HG03175 (cell line): ENCODE data around the gene SASH3.
"Not testable (repeated sequence)": the region's sequence is repeated elsewhere in the genome, so short reads cannot be mapped to it uniquely, and the experiment has no call there.

Source experiments
- ATAC-seq: cut with Tn5 transposase; IDR thresholded peaks from one replicate; pipeline ENCODE4 v1.9.1; 2021; ENCODE audit warnings: mild to moderate bottlenecking, moderate library complexity; ENCODE audit not compliant: unreplicated experiment

The SASH3 gene

DNA sequence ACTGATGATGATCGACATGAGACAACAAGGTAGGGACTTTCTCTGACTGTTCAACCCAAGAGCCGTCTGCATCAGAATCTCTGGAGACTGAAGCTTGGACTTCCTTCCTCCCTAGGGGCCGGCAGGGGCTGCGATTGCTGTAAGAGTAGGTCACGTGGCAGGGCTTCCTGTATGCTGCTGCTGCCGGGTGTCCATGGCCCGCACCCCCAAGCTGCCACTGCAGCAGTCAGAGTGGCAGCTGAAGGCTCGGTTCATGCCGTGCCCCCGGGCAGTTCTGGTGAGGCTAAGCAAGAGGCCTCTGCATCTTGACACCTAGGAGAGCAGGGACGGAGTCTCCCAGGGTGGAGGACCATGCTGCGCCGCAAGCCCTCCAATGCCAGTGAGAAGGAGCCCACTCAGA lies at the start of gene SASH3:
SASH3 (plus strand) TSS at position 203 of the 400 bp plus-strand sequence; CDS start at position 352, 149 bp downstream.
- peak; percentile 31 for ATAC-seq

DNA sequence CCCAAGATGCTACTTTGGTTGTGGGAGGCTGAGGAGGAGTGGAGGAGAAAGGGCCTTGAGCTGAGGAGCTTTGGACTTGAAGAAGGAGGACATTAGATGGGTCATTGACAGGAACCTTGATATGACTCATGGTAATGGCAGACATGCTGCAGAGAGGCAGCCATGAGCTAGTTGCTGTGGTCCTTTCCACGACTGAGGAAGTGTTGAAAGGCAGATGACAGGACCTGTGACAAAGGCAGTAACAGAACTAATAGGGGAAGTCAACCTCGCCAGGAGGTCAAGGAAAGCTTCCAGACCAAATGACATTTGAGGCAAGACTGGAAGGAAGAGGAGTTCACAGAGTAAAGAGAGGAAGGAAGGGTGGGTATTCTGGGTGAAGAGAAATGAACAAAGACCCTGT lies 48.5 kb upstream of the SASH3 start:
- ATAC-seq = no peak

DNA sequence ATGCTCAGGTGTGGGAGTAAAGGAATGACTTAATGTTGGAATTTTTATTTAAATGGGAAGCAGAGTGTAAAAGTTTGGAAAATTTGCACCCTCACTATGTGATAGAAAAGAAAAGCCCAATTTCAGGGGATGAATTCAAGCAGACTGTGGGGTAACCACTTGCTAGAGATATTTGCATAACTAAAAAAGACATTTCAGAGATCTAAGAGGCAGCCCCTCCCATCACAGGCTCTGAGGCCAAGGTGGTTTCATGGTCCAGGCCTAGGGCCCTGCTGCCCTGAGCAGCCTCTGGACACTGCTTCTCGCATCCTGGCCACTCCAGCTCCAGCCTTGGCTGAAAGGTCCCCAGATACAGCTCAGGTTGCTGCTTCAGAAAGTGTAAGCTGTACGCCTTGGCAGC lies 46.9 kb upstream of the SASH3 start:
- no peak for ATAC-seq

DNA sequence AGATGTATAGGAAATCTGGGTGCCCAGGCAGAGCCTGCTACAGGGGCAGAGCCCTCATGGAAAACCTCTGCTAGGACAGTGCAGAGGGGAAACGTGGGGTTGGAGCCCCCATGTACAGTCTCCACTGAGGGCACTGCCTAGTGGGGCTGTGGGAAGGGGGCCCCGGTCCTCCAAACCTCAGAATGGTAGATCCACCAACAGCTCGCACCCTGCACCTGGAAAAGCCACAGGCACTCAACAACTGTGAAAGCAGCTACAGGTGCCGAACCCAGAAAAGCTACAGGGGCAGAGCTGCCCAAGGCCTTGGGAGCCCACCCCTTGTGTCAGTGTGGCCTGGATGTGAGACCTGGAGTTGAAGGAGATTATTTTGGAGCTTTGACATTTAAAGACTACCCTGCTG lies 46.4 kb upstream of the SASH3 start:
- no peak for ATAC-seq

DNA sequence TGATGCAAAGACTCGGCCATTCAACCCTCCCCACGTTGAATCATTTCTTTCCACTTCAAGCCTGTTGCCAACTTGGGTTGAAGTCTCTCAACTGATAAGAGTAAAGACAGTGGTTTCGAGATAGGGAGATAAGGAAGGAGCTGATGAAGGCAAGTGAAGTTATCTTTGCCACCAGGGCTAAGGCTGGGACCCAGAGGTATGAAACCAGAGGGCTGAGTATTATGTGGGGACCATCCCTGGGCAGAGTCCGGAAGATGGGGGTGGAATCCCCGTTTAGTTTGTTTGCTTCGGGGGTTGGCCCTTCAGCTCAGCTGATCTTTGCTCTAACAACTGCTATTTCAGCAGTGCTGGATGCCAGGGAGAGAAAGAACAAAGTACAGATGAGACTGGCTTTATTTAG lies 43.3 kb upstream of the SASH3 start:
- ATAC-seq = no peak

DNA sequence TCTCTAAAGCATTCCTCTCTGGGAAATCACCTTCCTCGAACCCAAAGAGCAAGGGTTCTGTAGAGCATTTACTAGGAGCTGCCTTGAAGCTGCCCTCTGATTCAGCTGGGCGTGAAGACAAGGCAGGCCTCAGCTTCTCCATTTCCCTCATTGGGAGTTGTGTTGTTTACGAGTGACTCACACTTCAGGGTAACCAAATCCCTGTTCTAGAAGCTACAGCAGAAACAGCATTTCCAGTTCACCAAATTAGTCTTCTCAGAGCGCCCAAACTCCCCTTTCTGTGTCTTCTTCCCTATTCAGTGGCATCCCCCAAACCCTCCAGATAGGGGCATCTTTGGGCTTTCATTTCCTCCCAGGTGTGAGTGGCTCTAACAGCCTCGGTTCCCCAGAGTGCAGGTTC lies 41.8 kb upstream of the SASH3 start:
- no peak for ATAC-seq

DNA sequence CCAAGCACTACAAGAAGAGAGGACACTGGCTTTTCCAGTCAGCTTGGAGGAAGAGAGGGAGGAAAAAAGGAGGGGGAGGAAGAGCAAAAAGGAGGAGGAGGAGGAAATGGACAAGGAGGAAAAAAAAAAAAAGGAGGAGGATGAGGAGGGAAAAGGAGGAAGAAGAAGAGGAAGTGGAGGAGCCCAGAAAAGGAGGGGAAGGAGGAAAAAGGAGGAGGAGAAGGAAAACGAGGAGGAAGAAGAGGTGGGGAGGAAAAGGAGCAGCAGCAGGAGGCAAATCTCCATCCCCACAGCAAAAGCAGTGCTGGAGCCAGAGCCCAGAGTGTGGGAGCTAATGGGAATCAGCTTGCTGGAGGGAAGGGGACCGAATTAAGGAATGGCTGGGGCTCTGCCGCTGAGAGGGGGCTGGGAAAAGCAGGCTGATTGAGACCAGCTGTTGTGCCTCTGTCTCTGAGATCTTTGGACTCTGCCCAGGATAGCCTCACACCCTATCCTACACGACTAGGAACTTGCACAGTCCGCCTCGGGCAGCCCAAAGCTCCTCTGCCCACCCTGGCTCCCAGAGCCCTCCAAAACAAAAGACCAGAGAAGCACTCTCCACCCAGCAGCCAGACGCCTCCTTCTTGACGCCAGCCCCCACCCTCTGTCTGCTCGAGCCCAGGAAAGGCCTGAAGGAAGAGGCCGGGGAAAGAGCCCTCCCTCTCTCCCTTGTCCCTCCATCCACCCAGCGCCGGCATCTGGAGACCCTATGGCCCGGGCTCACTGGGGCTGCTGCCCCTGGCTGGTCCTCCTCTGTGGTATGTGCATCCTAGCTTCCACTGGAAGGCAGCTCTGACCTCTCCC lies 41.1 kb upstream of the SASH3 start, which contains the start of gene XPNPEP2:
XPNPEP2 (plus strand) TSS at position 514 of the 843 bp plus-strand sequence; CDS start at position 749, 235 bp downstream.
- ATAC-seq = no peak

DNA sequence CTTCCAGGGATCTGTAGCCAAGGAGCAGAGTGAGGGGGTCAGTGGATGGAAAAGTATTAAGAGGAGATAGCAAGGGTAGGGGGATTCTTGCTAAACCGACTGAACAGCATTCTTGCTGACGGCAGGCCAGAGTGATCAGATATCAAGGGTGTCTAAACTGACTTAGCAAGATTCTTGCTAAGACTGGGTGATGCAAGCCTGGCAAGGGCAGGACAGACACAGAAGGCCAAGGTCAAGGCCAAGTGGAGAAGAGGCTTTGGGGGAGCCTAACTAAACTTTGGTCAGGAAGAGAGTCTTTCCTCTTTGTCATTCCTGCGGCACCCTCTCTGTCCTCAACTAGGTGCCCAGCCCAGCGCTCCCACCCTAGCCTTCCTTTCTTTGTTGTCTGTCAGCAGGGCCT lies 40.2 kb upstream of the SASH3 start:
- no peak for ATAC-seq

DNA sequence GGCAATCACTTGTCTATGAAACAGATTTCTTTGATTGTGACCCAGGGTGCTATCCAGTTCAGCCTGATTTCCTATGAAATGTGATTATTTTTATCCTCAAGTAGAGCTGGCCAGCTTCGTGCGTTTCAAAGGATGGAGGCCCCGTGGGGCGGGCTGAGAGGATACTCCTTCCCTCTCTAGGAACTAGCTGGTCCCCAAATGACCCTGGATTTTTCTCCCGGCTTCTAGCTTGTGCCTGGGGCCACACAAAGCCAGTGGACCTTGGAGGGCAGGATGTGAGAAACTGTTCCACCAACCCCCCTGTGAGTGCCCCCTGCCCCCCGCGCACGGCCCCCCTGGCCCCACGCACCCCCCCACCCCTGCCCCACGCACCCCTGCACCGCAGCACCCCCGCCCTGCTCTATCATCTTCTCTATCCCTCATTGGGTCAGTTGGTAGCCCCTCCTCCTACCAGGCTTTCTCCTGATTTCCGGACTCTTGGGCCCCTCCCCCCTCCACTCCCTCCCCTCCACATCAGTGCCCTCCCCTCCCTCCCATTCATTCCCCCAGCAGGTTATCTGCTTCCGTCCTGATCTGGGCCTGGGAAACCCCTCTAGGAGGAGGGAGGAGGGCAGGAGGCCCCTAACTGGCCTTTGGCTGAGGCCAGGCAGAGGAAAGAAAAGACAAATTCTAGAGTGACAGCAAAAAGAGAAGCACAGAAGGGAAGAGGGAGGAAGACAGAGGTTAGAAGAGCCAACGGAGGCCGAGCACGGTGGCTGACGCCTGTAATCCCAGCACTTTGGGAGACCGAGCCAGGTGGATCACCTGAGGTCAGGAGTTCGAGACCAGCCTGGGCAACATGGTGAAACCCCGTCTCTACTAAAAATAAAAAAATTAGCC lies 37.6 kb upstream of the SASH3 start:
- no peak for ATAC-seq

DNA sequence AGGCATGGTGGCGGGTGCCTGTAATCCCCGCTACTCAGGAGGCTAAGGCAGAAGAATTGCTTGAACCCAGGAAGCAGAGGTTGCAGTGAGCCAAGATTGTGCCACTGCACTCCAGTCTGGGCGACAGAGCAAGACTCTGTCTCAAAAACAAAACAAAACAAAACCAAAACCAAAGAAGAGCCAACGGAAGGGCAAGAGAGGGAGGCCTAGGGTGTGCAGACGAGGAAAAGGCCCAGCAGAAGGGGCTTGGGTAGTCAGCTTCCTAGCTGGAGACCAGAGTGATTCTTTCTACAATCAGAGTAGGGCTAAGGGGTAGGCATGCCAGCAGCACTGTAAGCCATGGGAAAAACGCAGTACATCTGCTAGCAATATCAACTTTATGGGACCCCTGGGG lies 37.0 kb upstream of the SASH3 start:
- ATAC-seq = not testable (repeated sequence)

DNA sequence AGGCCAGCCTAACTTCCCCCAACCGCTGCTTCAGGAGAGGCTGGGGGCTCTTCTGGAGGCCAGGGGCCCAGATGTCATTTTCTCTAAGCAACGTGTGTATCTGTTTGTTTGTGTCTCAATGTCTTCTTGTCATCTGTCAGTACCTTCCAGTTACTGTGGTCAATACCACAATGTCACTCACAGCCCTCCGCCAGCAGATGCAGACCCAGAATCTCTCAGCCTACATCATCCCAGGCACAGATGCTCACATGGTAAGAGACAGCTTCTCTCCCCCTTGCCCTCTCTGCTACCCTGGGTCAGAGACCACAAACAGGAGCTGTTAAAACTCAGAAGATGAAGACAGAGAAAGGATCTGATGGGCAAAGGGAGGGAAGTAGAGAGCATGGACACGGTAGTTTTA lies 35.9 kb upstream of the SASH3 start:
- no peak for ATAC-seq

DNA sequence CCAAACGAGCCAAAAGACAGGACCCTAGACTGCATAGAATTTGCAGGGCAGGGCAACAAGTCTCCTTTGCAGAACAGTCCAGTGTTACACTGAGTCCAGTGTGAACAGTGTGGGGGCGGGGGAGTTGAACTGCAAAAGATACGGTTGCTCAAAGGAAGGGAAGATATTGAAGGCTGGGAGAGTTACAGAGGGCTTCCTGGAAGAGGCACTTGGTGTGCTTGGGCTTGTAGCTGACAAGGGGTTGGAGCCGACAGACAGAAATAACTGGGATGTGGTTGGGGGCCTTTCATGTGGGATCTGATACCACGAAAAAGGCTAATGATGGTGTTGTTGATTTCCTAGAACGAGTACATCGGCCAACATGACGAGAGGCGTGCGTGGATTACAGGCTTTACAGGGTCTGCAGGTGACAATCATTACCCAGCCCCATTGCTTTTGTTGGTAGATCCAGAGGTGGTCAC lies 34.9 kb upstream of the SASH3 start:
- no peak for ATAC-seq

DNA sequence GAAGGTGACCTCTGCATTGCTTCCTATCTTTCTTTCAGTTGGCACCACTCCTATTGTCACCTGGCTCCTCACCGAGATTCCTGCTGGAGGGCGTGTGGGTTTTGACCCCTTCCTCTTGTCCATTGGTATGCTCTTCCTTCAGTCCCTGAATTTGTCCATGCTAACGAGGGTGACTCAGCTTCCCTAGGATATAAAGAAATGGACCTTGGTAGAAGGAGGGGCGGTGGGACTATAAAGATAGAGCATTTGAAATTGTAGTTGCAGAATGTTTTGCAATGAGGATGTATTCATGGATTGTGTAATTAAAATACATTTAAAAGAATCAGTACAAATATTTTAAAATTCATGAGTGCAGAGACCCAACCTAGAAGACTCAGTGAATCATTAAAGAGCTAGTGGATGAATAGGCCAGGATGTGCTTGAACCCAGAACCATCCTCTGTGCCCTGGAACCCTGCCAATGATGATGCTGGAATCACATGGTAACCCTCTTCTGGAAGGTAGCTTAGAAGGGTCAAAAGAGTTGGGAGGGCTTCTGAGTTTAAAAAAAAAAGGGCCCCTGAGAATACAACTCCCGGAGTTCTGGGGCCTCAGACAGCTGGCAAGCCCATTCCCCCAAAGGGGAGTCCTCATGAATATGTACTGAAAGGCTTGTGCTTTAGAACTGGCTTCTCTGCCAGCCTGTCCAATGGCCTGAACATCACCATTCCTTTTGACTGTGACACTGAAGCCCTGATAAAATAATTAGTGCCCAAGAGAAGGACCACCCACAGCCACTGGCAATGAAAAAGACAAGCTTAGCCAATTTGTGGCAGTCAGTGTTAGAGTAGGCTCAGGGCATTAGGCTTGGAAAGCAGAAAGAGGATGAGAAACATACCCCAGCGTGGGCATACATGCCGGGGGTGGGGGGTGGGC lies 32.9 kb upstream of the SASH3 start:
- no peak for ATAC-seq

DNA sequence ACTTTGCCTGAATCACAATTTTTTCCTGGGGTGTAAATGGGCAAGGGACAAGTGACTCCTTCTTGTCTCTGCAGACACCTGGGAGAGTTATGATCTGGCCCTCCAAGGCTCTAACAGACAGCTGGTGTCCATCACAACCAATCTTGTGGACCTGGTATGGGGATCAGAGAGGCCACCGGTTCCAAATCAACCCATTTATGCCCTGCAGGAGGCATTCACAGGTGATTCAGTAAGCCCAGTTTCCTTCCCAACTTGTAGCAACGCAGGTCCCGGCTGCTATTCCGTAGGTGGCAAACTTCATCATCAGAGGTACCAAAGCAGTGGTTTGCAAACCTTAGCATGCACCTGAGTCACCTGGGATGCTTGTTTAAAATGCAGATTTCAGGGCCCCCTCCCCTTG lies 32.2 kb upstream of the SASH3 start:
- ATAC-seq = no peak

DNA sequence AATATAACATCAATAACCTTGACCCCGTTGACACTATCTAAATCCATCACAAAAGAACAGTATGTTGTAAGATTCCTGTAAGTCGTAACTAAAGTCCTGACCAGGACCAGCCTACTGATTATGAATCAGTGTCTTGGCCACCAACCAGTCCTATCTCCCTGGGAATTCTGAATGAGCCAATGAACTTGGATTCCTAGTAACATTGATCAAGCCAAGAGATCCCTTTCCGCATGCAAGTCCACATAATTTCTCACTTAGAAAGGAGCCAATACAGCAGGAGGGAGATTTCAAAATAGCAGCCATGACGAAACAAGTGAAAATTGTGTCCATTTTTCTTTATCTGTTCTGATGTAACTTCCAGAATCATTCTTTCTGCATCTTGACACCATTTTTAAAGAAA lies 31.4 kb upstream of the SASH3 start:
- ATAC-seq = no peak

DNA sequence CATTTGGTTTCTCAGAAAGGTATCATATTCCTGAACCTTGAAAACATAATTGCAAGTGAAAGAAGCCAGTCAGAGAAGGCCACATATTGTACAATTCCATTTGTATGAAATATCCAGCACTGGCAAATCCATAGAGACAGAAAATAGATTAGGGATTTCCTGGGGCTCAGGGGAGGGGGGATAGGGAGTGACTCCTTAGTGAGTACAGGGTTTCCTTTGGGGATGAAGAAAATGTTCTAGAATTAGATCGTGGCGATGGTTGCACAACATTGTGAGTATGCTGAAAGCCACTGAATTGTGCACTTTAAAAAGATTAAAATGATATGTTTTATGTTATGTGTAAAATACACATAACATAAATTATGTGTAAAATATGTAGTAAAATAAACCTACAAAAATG lies 30.7 kb upstream of the SASH3 start:
- ATAC-seq = no peak

DNA sequence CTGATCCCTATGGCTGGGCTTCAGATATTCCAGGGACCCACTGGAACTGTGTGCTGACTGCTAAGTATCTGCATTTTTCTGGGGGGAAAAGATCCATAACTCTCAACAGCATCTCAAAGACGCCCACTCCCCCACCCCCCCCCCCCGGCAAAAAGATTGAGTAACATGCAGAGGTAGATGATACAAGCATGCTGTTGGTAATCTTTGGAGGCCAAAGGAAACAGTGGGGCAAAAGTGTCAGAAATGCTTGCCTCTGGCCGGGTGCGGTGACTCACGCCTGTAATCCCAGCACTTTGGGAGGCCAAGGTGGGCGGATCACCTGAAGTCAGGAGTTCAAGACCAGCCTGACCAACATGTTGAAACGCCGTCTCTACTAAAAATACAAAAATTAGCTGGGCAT lies 28.8 kb upstream of the SASH3 start:
- no peak for ATAC-seq

DNA sequence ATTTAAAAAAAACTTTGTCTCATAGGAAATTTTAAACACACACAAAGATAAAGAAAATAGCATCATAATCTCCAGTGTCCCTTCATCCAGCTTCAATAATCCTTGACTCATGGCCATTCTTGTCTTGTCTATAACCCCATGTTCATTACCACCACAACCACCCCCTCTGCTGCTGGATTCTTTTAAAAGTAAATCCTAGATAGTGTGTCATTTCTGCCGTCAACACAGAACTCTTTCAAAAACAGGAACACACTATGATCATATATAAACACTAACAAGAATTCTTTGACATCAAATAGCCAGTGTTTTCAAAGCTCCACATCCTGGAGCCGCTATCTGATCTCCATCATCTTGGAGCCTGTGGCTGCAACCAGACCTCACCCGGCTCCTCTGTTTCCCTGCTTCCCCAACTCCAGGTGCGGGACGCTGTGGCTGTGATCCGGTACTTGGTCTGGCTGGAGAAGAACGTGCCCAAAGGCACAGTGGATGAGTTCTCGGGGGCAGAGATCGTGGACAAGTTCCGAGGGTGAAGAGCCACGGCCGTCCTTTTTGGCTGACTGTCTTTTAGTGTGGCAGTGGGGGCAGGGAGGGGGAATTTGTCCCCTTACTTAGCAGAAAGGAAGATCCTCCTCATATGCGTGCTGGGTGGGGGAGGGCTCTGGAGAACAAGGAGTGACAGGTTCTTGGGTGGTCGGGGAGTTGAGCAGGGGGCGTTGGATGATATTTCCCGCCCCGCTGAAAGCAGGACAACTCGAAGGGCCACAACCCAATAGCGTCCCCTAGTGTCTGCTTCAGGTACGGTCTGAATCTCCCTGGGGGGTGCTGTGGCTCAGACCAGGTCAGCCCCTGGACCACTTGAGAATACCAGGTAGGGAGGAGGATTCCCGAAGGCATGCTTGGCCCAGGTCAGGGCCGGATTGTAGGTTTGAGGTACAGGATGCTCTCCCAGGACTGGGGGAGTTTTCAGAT lies 25.4 kb upstream of the SASH3 start:
- no peak for ATAC-seq

DNA sequence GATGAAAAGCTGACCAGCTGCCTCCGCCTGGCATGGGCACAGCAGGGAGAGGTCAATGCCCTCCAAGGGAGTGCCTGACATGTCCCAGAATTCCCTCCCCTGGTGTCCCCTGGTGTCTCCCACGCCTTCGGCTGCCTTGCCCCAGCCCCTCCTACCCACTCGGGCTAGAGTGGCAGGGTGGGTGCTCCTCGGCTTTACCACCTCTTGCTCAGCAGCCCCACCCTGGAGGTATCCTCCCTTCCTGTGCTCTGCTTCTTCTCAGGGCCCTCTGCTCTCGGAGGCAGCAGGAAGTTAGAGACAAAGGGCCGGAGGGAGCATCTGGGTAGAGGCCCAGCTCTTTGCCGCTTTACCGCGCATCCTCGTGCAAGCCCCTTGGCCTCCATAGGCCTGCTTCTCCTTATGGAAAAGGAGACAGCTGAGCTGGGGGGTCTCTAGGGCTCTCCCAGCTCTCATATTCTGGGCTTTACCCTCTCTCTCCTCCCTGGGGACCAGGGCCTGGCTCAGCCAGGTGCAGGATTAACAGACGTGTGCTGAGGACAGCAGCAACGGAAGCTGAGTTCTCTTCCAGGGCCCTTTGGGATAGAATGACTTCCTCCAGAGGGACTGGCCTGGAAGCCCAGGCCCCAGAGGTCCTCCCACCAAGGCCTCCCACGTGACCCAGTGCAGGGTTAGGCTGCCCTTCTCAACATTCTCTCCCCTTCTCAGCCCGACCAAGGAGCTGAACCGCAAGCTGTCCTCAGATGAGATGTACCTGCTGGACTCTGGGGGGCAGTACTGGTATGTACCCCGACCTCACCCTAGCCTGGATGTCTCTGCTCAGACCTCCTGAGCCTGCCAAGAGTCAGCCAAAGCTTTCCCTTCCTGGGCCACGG lies 23.7 kb upstream of the SASH3 start:
- no peak for ATAC-seq
